ENCODE measurements around the gene RTKN. TPM values are rescaled to one million over a fixed set of nuclear protein-coding genes. Genes with fewer than 3 reads are reported as not detected.

The RTKN gene
- total and polyA plus RNA-seq, 2 of the 13 experiments (the other 11 are each of a cell fraction or from before 2014, with no cell fraction given): 159 to 166 TPM

DNA sequence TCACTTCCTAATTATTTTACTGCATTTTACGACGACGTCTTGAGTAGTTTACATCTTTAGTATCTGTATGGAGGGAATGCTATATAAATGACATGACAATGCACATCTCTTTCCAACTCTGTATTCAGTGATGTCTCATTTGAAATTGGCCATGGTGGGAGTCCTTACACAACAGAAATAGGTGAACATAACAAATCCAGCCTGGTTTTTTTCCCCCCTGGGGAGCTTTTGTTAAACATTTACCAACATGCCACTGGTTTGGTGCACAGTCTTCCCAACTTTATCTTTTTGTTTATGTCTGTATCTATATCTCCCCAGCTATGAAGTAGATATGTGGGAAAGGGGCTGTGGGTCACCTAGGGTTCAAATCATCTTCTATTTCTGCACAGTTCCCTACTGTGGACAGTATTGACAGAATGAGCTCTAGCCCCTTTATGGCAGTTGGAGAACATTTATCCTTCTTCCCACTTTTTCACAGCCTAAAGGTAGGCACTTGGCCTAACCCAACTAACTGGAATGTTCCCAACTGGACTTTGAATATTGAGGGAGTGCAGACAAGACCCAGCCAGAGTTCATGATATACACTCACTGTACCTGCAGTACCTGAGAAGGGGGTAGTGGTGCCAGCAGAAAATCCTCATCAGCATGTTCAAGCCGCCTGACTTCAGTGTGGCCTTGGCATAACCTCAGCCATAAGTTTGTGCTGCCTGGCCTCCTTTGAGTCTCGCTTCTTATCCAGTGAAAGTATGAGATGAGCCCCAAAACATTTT, 5.7 kb upstream of the RTKN start (continued):
- TF ChIP-seq, protein P1, sequence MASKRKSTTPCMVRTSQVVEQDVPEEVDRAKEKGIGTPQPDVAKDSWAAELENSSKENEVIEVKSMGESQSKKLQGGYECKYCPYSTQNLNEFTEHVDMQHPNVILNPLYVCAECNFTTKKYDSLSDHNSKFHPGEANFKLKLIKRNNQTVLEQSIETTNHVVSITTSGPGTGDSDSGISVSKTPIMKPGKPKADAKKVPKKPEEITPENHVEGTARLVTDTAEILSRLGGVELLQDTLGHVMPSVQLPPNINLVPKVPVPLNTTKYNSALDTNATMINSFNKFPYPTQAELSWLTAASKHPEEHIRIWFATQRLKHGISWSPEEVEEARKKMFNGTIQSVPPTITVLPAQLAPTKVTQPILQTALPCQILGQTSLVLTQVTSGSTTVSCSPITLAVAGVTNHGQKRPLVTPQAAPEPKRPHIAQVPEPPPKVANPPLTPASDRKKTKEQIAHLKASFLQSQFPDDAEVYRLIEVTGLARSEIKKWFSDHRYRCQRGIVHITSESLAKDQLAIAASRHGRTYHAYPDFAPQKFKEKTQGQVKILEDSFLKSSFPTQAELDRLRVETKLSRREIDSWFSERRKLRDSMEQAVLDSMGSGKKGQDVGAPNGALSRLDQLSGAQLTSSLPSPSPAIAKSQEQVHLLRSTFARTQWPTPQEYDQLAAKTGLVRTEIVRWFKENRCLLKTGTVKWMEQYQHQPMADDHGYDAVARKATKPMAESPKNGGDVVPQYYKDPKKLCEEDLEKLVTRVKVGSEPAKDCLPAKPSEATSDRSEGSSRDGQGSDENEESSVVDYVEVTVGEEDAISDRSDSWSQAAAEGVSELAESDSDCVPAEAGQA (IDR thresholded peaks at IDR 0.05; ENCODE audit: low read depth): no peak
- TF ChIP-seq, protein P1 (CRISPR knock-in tag; IDR thresholded peaks at IDR 0.05; ENCODE audit: borderline replicate concordance): no peak
- TF ChIP-seq, protein P2, sequence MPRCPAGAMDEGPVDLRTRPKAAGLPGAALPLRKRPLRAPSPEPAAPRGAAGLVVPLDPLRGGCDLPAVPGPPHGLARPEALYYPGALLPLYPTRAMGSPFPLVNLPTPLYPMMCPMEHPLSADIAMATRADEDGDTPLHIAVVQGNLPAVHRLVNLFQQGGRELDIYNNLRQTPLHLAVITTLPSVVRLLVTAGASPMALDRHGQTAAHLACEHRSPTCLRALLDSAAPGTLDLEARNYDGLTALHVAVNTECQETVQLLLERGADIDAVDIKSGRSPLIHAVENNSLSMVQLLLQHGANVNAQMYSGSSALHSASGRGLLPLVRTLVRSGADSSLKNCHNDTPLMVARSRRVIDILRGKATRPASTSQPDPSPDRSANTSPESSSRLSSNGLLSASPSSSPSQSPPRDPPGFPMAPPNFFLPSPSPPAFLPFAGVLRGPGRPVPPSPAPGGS (CRISPR knock-in tag; IDR thresholded peaks at IDR 0.05): no peak
- TF ChIP-seq ZFP1 (CRISPR knock-in tag; IDR thresholded peaks at IDR 0.05) (no peak), CAMTA2 (CRISPR knock-in tag; IDR thresholded peaks at IDR 0.05; ENCODE audit: borderline replicate concordance) (no peak), ZSCAN12 (CRISPR knock-in tag; IDR thresholded peaks at IDR 0.05) (no peak), ZKSCAN8 (CRISPR knock-in tag; IDR thresholded peaks at IDR 0.05; ENCODE audit: borderline replicate concordance) (peak; percentile 34; the same call in 1 of the 2 replicates), ZNF33B (CRISPR knock-in tag; IDR thresholded peaks at IDR 0.05) (no peak), SIN3A (IDR thresholded peaks at IDR 0.05; ENCODE audit: borderline replicate concordance, low read depth, low read length) (no peak), EEA1 (CRISPR knock-in tag; IDR thresholded peaks at IDR 0.05; ENCODE audit: borderline replicate concordance) (no peak), MATR3 (CRISPR knock-in tag; IDR thresholded peaks at IDR 0.05) (no peak), MAF1 (CRISPR knock-in tag; IDR thresholded peaks at IDR 0.05; ENCODE audit: borderline replicate concordance) (no peak), TAF15 (IDR thresholded peaks at IDR 0.05; ENCODE audit: low read depth, low read length, poor library complexity, severe bottlenecking) (no peak), THAP11 (CRISPR knock-in tag; IDR thresholded peaks at IDR 0.05) (peak; percentile 28; the same call in 1 of the 2 replicates), ZFP37 (CRISPR knock-in tag; IDR thresholded peaks at IDR 0.05; ENCODE audit: borderline replicate concordance) (no peak), NFYC (CRISPR knock-in tag; IDR thresholded peaks at IDR 0.05) (no peak), ATM (IDR thresholded peaks at IDR 0.05; ENCODE audit: borderline replicate concordance) (no peak), FOSL2 (CRISPR knock-in tag; IDR thresholded peaks at IDR 0.05) (peak; percentile 17; the same call in 1 of the 2 replicates), SMAD1 (CRISPR knock-in tag; IDR thresholded peaks at IDR 0.05; ENCODE audit: borderline replicate concordance, low read depth) (no peak), ZNF709 (CRISPR knock-in tag; IDR thresholded peaks at IDR 0.05) (peak; percentile 35; the same call in 1 of the 2 replicates)
